ACHN (cell line): ENCODE measurements around the gene GNAQ.
"Not testable (repeated sequence)": the region's sequence is repeated elsewhere in the genome, so short reads cannot be mapped to it uniquely, and the experiment has no call there.

ENCODE experiments used
- DNase-seq: peaks from one replicate; pipeline ENCODE4 v3.0.0-alpha.2; 2015
- in situ Hi-C: cut with HindIII; loops from 2 replicates; pipeline ENCODE4 v1.10.0; 2017; ENCODE audit warnings: low sequenced_read_pairs, low pct_ligation_motif_present, low pct_unique_long_range_greater_than_20kb

Gene GNAQ

DNA sequence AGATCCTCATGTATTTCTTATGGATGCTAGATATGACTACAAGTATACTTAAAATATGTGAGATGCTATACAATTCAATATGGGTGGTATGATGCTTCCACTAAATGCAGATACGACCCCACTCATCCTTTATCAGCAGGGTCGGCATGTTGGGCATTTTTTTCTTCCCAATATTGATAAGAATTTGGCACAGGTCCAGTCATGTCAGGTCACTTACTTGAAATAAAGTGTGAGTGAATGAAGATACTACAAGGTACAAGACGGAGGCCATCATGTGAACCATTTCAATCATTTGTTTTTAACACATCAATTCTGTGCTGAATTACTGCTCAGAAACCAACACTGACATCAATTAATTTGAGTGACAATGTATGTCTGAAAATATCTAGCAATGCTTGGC is 236.6 kb downstream of the GNAQ start:
- DNase-seq, result no peak
- in situ Hi-C loops, result no loop called here

DNA sequence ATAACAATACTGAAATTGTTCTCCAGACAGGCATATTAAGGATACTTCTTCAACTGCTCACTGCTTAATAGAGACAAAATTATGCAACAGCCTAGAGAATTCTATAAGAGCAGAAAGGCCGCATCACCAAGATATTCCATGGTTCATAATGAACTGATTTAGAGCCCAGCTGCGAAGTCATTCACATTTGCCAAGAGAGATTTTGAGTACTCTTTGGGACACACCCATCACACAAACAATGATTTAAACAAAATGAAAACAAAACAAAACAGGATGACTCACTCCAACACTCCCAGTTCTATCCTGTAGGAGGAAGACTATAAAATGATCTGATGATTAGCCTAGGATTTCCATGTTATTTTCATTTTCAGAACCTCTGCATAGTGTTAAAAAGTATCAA is 237.8 kb downstream of the GNAQ start:
- peak; percentile 1 for DNase-seq
- in situ Hi-C loops, result no loop called here

DNA sequence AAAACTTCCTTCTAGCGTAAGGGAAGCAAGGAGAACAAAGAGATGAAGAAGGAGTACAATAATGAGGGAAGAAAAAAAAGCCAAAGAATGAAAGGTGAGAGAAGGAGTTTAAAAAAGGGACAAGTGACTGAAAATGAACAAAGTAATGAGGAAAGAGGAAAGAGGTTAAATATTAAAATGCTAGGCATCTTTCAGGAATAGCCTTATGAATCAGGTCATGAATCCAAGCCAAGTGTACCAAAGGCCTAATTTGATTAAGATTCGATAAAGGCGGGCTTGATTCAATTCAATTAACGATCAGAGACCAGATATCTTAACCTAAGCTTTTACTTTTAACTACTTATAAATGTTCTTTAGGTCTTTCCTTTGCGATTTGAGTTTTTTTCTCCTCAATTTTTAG is 241.7 kb downstream of the GNAQ start:
- in situ Hi-C loops, result no loop called here
- DNase-seq, result no peak

DNA sequence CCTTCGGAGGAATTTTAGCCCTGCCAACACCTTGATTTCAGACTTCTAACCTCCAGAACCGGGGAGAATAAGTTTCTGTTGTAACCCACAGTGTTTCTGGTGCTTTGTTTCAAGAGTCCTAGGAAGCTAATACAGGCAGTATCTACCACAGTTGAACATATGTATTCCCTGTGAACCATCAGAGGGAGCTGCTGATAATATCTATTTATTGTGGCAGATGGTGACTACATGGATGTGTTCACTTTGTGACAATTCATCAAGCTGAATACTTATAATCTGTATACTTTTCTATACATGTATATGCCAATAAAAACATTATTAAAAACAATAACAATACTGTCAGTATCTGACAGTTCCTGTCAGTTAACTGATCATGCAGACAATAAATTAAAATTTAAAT is 246.3 kb downstream of the GNAQ start:
- in situ Hi-C loops, result no loop called here
- no peak for DNase-seq

DNA sequence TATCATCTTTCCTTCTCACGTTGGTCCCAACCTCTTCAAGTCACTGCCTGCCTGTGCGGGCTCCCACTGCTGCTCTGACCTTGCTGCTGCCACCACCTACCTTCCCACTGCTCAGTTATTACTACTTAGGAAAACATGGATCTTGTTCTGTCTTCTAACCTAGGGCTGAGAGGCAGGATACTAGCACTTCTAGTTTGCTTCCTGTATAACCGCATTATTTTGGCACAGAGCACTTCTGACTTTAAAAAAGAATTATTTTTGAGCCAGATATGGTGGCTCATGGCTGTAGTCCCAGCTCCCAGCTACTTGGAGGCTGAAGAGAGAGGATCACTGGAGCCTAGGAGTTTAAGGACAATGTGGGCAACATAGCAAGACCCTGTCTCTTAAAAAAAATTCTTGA is 248.1 kb downstream of the GNAQ start:
- in situ Hi-C loops, result no loop called here
- no peak for DNase-seq

DNA sequence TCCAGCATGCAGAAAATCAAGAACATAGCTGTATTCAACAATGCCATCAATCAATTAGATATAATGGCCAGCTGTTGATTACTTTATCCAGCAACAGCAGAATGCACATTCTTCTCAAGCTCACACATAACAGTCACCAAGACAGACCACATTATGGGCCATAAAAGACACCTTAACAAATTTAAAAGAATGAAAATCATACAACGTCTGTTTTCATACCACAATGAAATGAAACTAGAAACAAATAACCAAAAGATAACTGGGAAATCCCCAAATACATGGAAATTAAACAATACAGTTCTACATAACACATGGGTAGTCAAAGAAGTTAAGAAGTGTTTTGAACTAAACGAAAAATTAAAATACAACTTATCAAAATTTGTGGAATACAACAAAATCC is 252.6 kb downstream of the GNAQ start:
- no peak for DNase-seq
- in situ Hi-C loops, result no loop called here

DNA sequence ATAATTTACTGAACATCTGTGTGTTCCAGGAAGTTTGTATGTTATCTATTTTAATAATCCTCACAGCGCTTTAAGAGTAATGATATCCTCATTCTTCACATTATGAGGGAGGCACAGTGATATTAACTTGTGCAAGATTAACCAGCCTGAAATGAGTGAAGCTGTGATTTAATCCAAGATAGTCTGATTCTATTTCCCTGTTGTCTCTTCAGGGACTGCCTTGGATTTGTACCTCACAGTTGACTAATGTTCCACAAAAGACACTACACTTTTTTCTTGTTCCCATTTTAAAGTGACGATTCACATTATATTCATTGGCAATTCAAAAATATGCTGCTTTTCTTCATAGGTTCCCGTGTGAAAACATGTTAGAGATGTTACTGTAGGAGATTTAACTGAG is 258.2 kb downstream of the GNAQ start:
- in situ Hi-C loops, result no loop called here
- no peak for DNase-seq

DNA sequence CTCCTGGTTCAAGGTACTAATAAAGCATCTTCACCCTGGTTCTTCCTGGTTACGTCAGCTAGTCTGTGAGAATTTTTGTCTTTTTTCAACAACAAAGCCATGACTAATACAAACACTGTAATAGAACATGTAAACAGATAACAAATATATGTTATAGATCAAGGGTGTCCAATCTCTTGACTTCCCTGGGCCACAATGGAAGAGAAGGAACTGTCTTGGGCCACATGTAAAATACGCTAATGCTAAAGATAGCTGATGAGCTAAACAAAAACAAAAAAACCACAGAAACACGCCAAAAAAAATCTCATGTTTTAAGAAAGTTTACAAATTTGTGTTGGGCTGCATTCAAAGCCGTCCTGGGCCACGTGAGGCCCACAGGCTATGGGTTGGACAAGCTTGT is 259.0 kb downstream of the GNAQ start:
- no peak for DNase-seq
- in situ Hi-C loops, result no loop called here

DNA sequence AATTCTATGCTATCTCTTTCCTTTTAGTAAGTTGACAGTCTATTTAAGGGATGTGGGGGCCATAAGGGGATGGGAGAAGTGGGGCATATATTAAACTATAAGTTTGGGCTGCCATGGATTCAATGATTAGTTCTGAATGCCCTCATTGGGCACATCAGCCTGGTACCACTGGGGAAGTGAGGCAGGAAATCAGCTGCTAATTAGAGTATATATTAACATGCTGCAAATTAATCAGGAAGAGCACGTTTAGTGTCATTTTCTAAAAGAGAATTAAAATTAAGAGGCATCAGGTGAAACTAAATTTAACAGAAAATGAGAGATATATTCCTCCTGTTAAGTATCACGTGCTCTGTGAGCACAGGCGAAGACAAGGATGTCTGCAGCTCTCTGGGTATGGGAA is 260.4 kb downstream of the GNAQ start:
- in situ Hi-C loops, result no loop called here
- no peak for DNase-seq

DNA sequence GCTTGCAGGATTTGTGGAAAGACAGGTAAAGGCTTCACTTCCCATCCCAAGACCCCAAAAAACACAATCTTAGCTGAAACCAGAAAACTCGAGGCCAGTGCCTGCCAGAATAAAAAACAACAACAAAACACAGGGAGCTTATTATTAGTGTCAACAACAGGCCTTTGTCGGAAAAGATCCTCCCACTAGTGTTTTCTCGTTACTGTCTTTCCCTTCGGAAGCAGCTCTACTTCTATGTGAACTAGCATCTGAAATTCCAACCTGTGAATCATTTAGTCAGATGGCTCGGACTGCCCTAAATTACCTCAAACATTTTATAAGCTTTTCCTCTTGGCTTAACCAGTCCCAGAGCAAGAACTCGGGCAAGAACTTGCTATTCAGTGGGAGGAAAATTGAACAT is 261.3 kb downstream of the GNAQ start:
- in situ Hi-C loops, result no loop called here

DNA sequence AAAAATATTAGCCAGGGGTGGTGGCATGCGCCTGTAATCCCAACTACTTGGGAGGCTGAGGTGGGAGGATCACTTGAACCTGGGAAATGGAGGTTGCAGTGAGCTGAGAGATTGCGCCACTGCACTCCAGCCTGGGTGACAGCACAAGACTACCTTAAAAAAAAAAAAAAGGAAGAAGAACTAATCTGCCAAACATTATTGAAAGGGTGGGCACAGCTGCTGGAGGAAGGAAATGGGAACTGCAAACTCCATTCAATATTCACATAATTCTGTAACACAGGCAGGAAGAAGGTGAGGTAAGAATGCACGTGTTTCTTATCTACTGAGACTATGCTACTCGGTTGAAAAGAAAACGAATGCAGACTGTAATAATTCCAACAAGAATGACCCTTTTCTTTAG is 262.4 kb downstream of the GNAQ start:
- DNase-seq, result no peak
- in situ Hi-C loops, result no loop called here

More for the DNA sequence above, 261.3 kb downstream of the GNAQ start:
- no peak for DNase-seq

DNA sequence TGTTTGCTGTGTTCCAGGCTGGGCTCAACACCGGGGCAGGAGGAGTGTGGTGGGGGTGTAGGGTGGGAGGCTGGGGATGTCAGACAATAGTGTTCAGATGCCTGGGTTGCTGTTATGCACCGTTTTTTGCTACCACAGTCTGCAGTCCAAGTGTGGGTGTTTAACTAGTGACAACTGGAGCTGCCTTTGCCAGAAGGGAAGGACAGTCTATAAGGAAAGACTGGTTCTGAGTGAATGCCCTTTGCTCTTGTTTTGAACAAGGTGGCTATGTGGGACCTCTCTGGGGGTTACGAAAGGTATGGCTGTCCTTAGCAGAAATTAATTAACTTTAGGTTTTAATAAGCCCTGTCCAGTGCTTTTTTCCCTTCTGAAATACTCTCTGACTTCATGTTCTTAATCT is 265.0 kb downstream of the GNAQ start:
- DNase-seq, result no peak
- in situ Hi-C loops, result no loop called here

DNA sequence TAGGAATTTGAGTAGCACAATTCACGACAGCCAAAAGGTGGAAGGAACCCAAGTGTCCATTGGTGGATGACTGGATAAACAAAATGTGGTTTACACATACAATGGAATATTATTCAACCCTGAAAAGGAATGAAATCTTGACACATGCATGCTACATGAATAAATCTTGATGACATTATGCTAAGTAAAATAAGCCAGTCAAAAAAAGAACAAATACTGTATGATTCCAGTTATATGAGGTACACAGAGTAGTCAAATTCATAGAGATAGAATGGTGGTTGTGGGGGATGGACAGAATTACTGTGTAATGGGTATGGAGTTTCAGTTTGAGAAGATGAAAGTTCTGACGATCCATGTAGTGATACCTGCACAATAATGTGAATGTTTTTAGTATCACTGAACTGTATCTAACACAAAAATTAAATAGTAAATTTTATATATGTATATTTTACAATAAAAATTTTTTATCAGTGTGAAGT is 265.8 kb downstream of the GNAQ start:
- no peak for DNase-seq
- in situ Hi-C loops, result no loop called here

DNA sequence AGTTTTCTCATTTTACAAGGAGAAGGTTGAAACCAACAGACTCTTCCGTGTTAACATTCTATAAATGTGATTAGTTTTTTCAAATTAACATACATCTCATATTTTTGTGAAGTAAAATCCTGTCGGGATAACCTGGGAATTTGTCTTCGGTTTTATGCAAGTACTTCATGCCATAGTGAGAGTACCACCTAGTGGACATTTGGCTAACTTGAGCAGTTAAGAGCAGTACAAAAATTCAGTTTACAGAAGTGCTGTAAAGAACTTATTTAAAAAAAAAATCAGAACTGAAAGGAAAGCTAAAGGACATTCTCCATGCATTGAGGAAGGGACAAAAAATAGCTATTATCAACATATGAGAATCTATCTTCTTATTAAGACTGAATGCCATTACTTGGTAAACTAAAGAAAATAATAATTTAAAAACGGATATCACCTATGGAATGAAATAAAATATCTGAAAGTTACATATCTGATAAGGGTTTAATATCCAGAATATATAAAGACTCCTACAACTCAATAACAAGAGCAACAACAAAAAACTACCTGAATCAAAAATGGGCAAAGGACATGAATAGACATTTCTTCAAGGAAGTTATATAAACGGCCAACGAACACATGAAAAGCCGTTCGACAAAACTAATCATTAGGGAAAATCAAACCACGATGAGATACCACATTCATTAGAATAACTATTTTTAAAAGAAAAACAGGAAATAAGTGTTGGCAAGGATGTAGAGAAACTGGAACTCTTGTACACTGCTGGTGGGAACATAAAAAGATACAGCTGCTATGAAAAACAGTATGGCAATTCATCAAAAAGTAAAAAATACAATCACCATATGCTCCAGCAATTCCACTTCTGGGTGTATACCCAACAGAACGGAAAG is 266.5 kb downstream of the GNAQ start:
- in situ Hi-C loops, result no loop called here
- DNase-seq, result peak; percentile 44

DNA sequence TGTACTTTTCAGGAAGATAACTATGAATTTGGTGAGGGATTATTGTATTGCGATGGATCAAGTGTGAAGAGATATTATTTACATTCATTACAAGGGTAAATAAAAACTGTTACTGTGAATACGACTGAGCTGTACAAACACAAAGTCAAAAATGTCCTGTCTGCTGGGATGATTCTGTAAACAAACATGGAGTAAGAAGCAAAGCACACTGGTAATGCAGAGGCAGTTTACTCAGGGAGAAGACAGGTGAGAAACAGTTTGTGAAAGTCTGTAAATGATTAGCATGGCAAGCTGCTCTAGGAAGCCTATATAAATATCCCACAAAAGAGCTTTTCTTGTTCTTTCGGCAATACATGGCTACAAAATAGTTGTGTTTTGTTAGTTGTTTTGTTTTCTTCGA is 268.0 kb downstream of the GNAQ start:
- DNase-seq, result no peak

DNA sequence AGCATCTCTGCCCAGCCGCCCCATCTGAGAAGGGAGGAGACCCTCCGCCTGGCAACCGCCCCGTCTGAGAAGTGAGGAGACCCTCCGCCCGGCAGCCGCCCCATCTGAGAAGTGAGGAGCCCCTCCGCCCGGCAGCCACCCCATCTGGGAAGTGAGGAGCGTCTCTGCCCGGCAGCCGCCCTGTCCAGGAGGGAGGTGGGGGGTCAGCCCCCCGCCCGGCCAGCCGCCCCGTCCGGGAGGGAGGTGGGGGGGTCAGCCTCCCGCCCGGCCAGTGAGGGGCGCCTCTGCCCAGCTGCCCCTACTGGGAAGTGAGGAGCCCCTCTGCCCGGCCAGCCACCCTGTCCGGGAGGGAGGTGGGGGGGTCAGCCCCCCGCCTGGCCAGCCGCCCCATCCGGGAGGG is 270.7 kb downstream of the GNAQ start:
- DNase-seq, in situ Hi-C loops: not testable (repeated sequence)

More for the DNA sequence above, 268.0 kb downstream of the GNAQ start:
- in situ Hi-C loops, result no loop called here

DNA sequence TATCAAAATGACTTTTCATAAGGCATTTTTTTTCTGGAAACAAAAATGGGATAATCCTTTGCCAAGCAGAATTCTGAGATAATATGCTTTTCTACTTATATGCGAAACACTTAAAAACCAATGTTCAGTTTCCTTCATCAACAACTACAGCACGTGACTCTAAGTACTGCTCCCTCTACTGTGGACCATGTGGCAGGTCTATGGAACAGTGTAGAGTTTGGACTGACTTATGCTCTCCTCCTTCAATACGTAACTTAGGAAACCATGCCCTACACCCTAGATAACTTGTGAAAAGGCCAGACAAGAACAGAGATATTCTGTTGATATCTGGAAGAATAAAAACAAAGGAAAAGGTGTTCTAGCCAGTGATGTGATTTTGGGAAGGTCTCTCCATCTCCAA is 272.2 kb downstream of the GNAQ start:
- no peak for DNase-seq
- in situ Hi-C loops, result no loop called here

DNA sequence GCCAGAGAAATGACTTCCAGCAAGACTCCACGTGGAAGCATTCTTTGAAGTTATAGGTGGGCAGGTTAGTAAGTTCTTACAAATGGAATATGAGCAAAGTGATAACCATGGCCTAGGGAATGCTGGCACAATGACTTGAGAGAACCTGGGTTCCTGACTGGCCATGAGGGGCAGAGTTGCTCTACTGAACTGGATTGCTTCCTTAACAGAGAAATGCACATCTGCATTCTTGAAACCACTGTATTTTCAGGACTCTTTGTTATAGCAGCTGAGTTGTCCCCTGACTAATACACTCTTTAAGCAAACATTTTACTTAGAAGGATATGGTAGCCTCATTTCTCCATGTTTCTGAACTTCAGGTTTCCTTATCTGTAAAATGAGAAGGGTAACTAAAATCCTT is 275.2 kb downstream of the GNAQ start:
- DNase-seq, result no peak
- in situ Hi-C loops, result no loop called here

DNA sequence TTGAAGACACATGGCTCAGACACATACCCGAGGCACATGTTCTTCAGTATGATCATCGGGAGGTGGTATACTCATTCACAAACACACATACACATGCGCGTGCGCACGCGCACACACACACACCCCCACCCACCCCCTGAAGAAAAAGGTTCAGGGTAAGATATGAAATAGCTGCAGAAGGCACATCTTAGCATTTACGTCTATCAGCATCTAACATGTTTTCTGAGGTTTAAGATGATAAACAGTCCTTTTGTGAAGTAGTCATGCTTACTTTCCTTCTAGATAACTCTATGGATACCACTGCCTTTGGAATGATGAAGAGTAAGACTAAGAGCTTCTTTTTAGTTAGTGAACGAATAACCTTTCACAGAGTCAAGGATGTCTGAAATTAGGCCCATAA is 278.4 kb downstream of the GNAQ start:
- in situ Hi-C loops, result no loop called here
- no peak for DNase-seq

DNA sequence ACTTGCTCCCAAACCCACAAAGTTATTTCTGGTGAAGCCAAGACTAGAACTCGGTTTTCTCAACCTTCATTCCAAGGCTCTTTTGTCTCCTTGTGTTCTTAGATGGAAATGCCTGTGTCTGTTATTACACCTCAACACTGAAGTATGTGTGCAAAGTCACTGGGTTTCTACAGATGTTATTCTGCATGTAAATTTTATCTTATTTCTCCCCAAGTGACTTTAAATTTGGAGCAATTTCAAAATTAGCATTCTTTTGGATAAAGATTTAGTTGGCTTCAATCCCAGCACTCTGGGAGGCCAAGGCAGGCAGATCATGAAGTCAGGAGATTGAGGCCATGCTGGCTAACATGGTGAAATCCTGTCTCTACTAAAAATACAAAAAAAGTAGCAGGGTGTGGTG is 279.1 kb downstream of the GNAQ start:
- in situ Hi-C loops, result no loop called here
- no peak for DNase-seq
